ENCODE data around the gene BOLA3. TPM values are rescaled to one million over a fixed set of nuclear protein-coding genes. Genes with fewer than 3 reads are reported as not detected.
"Not testable (repeated sequence)": the region's sequence is repeated elsewhere in the genome, so short reads cannot be mapped to it uniquely, and the experiment has no call there.

Gene BOLA3, protein sequence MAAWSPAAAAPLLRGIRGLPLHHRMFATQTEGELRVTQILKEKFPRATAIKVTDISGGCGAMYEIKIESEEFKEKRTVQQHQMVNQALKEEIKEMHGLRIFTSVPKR
- polyA plus RNA-seq (ENCODE audit: insufficient read depth in 1 of 5, insufficient read length in 5 of 5, low replicate concordance in 1 of 5), result 10 to 100 TPM; 16.9 to 26.8 (median 21.6) TPM
- long read RNA-seq, donor 1, transcript BOLA3-201 (3 exons, 444 nt), result major isoform, 21 of 54 reads
- long read RNA-seq, donor 1, transcript BOLA3-202 (4 exons, 639 nt), result minor isoform, 14 of 54 reads
- long read RNA-seq, donor 1, transcript BOLA3-205 (2 exons, 2,982 nt), result minor isoform, 9 of 54 reads
- long read RNA-seq, donor 1, partial matches to known transcripts, result 9 of 54 reads
- long read RNA-seq, donor 1, other reads (novel, unspliced or antisense), result 0 of 54 reads
- long read RNA-seq, donor 2, transcript BOLA3-202 (4 exons, 639 nt), result minor isoform, 7 of 17 reads
- long read RNA-seq, donor 2, transcript BOLA3-201 (3 exons, 444 nt), result major isoform, 9 of 17 reads
- long read RNA-seq, donor 2, partial matches to known transcripts, result 0 of 17 reads
- long read RNA-seq, donor 2, other reads (novel, unspliced or antisense), result 0 of 17 reads
- long read RNA-seq, donor 3, transcript BOLA3-202 (4 exons, 639 nt), result minor isoform, 14 of 30 reads
- long read RNA-seq, donor 3, transcript BOLA3-201 (3 exons, 444 nt), result major isoform, 15 of 30 reads
- long read RNA-seq, donor 3, partial matches to known transcripts, result 0 of 30 reads
- long read RNA-seq, donor 3, other reads (novel, unspliced or antisense), result 0 of 30 reads
- long read RNA-seq, donor 4, transcript BOLA3-201 (3 exons, 444 nt), result minor isoform, 6 of 20 reads
- long read RNA-seq, donor 4, transcript BOLA3-202 (4 exons, 639 nt), result major isoform, 10 of 20 reads
- long read RNA-seq, donor 4, partial matches to known transcripts, result 0 of 20 reads
- long read RNA-seq, donor 4, other reads (novel, unspliced or antisense), result 0 of 20 reads
- long read RNA-seq, donor 5, transcript BOLA3-202 (4 exons, 639 nt), result major isoform, 21 of 39 reads
- long read RNA-seq, donor 5, transcript BOLA3-201 (3 exons, 444 nt), result minor isoform, 11 of 39 reads
- long read RNA-seq, donor 5, transcript BOLA3-205 (2 exons, 2,982 nt), result minor isoform, 5 of 39 reads
- long read RNA-seq, donor 5, partial matches to known transcripts, result 0 of 39 reads
- long read RNA-seq, donor 5, other reads (novel, unspliced or antisense), result 0 of 39 reads
- long read RNA-seq, donor 6, transcript BOLA3-201 (3 exons, 444 nt), result major isoform, 17 of 32 reads
- long read RNA-seq, donor 6, transcript BOLA3-202 (4 exons, 639 nt), result minor isoform, 13 of 32 reads
- long read RNA-seq, donor 6, partial matches to known transcripts, result 0 of 32 reads
- long read RNA-seq, donor 6, other reads (novel, unspliced or antisense), result 0 of 32 reads
- long read RNA-seq, donor 7, transcript BOLA3-201 (3 exons, 444 nt), result major isoform, 14 of 23 reads
- long read RNA-seq, donor 7, transcript BOLA3-202 (4 exons, 639 nt), result minor isoform, 9 of 23 reads
- long read RNA-seq, donor 7, partial matches to known transcripts, result 0 of 23 reads
- long read RNA-seq, donor 7, other reads (novel, unspliced or antisense), result 0 of 23 reads
- long read RNA-seq, donor 8, transcript BOLA3-201 (3 exons, 444 nt), result major isoform, 8 of 19 reads
- long read RNA-seq, donor 8, transcript BOLA3-202 (4 exons, 639 nt), result minor isoform, 6 of 19 reads
- long read RNA-seq, donor 8, partial matches to known transcripts, result 0 of 19 reads
- long read RNA-seq, donor 8, other reads (novel, unspliced or antisense), result 0 of 19 reads

DNA sequence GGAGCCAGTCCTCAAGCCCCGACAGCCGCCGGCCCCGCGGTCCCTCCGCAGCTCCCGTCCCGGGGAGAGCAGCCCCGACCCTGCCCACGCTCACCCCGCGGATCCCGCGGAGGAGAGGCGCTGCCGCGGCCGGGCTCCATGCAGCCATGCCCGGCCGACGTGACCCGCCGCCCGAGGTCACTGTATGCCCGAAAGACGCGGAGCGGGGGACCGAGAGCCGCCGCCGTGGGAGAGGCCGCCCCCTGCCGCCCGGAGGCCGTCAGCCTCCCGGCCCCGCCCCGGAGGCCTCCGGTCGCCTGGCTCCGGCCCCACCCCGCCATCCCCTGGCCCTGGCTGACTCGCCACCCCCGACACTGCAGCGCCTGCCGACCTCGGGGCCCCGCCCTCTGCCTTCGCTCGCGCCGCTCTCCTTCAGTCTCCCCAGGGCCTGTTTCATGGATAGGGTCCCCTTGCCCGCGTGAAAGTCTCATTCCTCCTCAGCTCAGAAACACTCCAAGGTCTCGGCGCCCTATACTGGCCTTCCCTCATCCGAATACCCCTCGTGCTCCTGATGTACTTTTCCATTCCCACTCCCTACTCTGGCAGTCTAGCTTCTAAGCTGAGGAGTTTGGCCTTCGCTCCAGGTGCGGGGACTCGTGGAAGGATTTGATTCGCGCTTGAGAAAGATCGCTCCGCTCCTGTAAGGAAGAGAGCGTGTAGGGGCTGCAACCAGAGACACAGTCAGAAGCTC is at the start of gene BOLA3:
Gene BOLA3, minus strand, starts transcription at position 186 of the 730 bp plus-strand sequence. Its CDS starts 38 bp downstream, at position 148.
- DNase-seq, result peak; percentile 80 to 81

DNA sequence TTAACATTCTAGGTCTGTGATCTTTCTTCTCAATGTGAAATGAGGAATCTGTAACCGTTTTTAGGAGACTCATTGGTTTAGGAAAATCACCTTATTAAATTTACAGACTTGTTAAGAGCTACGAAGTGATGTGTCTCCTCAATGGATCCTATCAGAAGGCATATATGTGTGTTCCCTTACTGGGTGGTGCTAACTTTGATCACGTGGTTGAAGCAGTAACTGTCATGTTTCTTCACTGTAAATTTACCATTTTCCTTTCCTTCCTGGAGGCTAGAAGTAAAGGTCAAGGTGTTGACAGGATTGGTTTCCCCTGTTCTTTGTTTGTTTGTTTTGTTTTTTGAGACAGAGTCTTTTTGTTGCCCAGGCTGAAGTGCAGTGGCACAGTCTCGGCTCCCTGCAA is 49.3 kb upstream of the BOLA3 start:
- no peak for DNase-seq

DNA sequence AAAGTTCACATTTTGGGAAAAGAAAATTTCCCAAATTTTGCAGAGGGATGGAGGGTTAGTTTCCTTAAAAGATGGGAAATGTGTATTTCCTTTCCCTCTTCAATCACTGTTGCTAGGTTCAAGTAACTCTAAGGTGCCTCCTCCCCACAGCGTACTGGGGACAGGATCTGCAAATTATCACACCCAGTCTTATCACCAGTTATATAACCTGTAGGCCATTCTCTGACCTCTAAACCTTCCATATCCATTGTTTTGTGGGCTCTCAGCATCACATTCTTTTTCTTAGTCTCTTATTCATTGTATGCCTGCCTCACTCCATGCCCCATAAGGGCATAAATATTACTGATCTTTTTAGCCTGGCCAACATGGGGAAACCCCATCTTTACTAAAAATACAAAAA is 47.1 kb upstream of the BOLA3 start:
- no peak for DNase-seq

DNA sequence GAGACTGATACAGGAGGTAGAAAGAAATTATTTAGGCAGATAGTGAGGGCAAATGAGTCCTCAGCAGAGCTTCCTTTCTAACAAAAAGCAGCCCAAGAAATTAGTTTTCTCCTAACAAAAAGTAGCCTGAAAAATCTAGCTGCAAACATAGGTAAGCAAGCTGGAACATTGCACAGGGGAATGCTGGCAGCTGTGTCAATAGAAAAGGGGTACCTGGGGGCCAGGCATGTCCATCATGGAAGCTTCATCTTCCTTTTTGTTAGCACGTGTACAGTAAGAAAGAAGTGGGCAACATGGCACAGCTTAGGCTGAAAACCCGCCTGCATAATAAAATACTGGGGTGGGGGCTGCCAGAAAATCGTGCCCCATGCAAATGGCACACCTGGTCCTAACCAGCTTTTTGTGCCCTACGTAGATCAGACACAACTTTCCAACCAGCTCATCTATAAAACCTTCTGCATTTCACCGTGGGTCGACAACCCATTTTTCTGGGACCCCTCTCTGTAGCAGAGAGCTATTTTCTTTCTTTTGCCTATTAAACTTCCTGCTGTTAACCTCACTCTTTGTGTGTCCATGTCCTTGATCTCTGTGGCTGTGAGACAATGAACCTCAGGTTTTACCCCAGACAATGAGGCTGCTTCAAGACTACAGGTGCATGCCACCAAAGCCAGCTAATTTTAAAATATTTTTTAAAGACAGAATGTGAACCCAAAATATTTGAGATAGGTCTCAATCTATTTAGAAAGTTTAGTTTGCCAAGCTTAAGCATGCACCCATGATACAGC is 44.1 kb upstream of the BOLA3 start:
- no peak for DNase-seq

DNA sequence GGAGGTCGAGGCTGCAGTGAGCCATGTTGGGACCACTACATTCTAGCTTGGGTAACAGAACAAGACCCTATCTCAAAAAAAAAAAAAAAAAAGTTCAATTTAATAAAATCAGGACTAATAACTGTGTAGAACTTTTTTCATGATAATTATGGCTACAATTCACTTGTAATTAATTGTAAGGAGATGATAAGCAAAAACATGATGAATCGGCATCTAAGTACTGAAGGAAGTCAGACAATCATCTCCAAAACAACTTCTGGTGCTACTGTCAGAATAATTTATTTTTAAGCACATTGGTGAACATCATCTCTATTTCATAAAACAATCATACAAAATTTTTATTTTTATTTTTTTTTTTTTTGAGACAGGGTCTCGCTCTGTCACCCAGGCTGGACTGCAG is 41.0 kb upstream of the BOLA3 start:
- no peak for DNase-seq

DNA sequence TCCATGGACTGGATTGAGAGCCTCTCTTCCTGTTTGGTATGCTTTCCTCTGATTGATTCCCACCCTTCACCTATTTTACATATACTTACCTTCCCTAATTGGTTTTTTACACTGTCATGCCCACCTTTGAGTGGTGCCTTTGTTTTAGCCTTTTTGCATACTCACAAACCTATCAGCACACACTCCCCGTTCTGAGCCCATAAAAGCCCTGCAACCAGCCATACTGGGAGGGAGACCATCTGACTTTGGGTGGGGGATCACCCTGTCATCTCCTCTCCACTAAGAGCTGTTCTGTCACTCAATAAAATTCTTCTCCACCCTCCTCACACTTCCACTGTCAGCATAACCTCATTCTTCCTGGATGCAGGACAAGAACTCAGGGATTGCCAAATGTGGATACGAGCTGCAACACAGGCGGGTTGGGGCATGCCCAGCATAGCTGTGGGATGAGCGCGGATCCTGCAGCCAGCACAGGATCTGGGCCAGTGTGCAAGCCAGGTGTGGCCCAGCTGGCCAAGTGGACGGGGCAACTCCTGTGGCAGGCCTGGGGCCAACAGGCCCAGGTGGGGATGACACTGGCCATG is 40.4 kb upstream of the BOLA3 start:
- DNase-seq, result no peak

DNA sequence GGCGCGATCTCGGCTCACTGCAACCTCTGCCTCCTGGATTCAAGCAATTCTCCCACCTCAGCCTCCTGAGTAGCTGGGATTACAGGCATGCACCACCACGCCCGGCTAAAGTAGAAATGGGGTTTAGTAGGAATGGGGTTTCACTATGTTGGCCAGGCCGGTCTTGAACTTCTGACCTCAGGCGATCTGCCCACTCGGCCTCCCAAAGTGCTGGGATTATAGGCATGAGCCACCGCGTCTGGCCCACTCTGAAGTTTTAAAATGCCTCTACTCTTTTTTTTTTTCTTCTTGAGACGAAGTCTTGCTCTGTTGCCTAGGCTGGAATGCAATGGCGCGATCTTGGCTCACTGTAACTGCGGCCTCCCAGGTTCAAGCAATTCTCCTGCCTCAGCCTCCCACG is 39.0 kb upstream of the BOLA3 start:
- DNase-seq, result not testable (repeated sequence)

DNA sequence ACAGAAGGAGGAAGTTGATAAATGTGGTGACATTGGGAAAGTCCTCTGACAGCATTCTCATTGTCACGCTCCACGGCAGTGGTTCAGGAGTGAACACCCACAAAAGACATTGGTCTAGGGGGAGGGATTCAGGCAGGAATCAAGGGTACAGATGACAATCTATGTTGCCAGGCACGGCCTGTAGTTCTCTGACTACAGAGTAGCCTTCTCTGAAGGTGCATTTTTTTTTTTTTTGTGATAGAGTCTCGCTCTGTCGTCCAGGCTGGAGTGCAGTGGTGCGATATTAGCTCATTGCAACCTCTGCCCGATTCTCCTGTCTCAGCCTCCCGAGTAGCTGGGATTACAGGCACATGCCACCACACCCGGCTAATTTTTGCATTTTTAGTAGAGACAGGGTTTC is 38.3 kb upstream of the BOLA3 start:
- DNase-seq, result no peak

DNA sequence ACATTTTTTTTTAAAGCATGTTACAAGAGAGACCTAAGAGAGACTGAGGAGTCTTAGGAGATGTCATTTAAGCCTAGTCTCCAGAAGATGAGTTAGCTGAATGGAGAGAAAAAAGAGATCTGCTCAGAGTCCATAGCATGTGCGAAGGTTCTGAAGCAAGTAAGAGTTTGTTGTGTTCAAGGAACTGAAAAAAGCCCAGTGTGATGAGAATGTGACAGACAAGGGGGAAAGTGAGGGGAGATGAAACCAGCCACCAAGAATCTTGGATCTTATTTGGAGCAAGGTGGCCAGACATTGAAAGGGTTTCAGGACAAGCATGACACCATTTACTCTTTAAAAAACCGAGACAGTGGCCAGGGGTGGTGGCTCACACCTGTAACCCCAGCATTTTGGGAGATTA is 36.2 kb upstream of the BOLA3 start:
- no peak for DNase-seq

DNA sequence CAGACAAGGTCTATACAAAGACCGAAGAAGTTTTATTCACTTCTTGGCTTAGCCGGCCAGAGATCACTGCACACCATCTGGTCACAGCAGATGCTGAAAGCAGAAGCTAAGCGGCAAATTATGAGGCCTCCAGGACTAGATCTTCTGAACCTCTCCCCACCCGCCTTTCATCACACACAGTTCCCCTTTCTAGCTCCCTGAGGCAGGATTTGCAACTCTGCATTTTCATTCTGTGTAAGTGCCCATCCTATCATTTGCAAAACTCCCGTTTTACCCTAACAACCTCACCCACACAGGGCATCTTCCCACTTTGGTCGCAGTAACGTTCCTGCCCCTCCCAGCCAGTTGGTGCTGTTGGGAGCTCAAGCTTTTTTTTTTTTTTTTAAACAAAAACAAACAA is 34.0 kb upstream of the BOLA3 start:
- no peak for DNase-seq

DNA sequence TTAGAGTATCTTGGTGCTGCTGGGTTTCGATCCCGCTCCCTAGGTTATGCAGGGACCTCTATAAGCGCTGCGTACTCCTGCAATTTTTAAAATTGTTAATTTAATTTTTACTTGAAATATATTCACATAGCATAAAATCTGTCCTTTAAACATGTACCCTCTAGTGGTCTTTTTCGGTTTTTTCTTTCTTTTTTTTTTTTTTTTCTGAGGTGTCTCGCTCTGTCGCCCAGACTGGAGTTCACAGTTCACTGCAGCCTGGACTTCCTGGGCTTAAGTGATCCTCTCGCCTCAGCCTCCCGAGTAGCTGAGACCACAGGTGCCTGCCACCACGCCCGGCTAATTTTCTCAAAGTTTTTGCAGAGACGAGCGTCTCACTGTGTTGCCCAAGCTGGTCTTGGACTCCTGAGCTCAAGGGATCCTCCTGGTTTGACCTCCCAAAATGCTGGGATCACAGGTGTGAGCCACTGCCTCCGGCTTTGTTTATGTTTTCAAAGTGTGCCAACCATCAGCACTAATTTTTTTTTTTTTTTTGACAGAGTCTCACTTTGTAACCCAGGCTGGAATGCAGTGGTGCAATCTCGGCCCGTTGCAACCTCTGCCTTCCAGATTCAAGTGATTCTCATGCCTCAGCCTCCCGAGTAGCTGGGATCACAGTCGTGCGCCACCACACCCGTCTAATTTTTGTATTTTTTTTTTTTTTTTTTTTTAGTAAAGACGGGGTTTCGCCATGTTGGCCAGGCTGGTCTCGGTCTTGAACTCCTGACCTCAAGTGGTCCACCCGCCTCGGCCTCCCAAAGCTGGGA is 31.6 kb upstream of the BOLA3 start:
- DNase-seq, result no peak

DNA sequence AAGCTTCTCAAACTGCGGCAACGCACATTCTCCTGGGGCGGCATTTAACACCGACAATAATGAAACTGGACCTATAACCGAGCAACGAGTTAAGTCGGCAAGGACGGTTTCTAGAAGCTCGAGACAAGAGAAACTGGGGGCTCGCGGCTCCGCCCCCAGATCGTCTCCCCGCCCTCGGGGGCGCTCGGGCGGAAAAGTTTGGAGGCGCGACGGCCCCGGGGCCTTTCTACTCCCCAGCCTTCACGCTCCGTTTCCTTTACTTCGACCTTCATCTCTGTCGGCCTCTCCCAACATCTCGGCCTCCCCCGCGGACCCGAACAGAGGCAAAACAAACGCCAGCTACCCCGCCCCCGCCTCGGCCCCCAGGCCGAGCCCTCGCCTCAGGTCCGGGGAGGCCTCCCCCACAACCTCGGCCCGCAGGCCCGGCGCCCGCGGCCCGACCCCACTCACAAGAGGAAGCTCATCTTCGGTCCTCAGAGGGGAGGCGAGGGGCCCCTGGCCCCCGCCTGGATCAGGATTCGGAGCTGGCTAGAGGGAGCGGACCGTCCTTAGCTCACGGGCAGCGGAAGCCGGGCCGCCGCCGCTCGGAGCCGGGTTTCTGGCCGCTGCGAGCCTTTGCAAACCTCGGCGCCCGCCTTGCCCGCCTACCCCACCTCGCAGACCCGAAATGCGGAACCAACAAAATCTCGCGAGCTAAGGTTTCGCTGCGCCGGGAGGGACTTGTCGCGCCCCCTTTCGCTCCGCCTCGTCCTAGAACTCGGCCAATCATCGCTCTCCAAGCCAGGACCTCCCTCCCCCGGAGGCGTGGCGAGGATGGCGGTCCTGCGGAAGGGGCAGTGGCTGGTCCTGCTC is 30.7 kb upstream of the BOLA3 start, which contains the start of gene MOB1A:
Gene MOB1A, minus strand, starts transcription at position 669 of the 852 bp plus-strand sequence. Its CDS starts 205 bp downstream, at position 464.
- DNase-seq, result peak; percentile 97 to 98

DNA sequence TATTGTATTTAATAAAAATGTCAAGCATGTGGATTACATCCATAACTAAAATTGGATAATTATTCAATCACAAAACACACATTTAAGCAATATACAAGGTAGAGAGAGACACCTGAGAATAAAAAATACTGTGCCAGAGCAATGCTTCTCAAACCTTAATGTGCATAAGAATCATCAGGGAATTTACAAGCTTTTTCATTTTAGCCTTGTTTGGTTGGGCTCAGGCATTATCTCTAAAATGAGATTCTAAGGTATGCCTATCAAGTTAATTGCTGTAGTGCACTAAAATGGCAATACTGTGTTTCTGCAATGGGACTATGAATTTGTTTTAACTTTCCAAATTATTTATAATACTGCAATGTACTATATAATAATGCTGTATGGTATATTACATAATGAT is 30.0 kb upstream of the BOLA3 start:
- DNase-seq, result no peak

DNA sequence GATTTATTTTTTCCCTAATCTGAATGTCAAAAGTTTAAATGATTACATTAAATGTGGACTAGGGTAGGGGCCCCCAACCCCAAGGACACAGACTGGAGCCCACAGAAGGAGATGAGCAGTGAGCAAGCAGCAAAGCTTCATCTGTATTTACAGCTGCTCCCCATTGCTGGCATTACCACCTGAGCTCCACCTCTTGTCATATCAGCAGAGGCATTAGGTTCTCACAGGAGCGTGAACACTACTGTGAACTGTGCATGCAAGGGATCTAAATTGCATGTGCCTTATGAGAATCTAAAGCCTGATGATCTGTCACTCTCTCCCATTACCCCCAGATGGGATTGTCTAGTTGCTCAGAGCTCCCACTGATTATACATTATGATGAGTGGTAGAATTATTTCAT is 27.2 kb upstream of the BOLA3 start:
- DNase-seq, result no peak

DNA sequence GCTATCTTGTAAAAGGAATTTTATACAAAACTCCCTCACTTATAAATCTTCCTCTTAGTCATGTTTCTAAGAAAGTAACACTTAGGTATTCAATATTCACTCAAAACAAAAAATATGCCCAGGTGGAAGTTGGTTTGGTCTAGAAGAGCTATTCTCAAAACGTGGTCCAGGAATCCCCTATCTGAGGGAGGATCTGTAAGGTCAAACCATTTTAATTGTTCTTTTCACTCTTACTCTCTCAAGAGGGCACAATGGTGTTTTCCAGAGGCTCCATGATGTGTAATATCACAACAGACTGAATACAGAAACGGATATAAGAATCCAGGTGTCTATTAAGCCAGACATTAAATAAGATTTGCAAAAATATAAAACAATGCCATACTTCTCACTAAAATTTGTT is 21.0 kb upstream of the BOLA3 start:
- no peak for DNase-seq

DNA sequence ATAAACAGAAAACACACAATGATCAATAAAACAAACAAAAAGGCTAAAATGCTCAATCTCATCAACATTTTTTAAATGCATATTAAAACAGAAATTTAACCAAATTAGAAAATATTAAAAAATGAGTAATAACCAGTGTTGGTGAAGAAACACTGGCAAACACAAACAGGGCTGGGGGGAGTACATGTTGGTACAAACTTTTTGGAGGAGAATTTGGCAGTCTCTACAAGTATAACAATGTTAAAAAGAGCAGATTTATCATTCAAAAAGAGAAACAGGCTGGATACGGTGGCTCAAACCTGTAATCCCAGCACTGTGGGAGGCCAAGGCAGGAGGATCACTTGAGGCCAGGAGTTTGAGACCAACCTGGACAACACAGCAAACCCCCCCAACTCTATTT is 17.0 kb upstream of the BOLA3 start:
- no peak for DNase-seq

DNA sequence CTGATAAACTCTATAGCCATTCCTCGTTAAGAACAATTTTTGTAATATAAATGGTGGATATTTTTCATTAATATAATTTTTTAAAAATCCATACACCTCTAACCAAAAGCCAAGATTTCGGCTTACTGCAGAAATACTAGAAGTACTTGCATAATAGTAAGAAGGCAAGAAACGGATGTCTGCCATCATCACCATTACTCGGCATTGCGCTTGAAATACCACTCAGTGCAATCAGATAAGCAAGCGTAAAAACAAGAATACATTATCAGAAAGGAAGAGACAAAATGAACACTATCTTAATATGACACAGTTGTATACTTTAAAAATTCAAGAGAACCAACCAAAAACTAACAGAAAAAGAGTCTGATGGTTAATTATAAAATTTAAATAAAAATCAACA is 15.2 kb upstream of the BOLA3 start:
- DNase-seq, result no peak
